Caco-2 (cell line): ENCODE measurements around the gene AMBRA1. TPM values are rescaled to one million over a fixed set of nuclear protein-coding genes. Genes with fewer than 3 reads are reported as not detected.

ENCODE experiments used
- BruUV-seq: library from RNA; stranded (reverse); fragments of 400-500 nt; replicated peaks from 2 replicates; lab custom pipeline; 2021; lab: Mats Ljungman, UMichigan
- CTCF ChIA-PET: fragments of 300-600 bp; sonication (Branson Sonifier 250); formaldehyde crosslinking; loops from one replicate; lab custom pipeline; 2022; ENCODE audit warnings: antibody characterized with exemption; lab: Charles Lee
- POLR2A ChIA-PET: fragments of 300-600 bp; sonication (Branson Sonifier 250); formaldehyde crosslinking; loops from one replicate; lab custom pipeline; 2022; ENCODE audit warnings: antibody characterized with exemption; lab: Charles Lee
- DNase-seq, 2 experiments: peaks; one replicate each; pipeline versions ENCODE4 v3.0.0 to v3.0.0-alpha.2; 2020 to 2022
- H3K27me3 ChIP-seq: replicated peaks from 2 replicates; pipeline ENCODE4 v1.6.0; 2011; ENCODE audit warnings: low read length; ENCODE audit not compliant: control insufficient read depth, insufficient read depth
- H3K36me3 ChIP-seq: 2 replicates; pipeline ENCODE4 v1.5.1; 2011; ENCODE audit warnings: low read length; ENCODE audit not compliant: control insufficient read depth, insufficient read depth
- H3K4me1 ChIP-seq: fragments of 250-450 bp; sonication (Bioruptor Pico); 2 replicates; pipeline ENCODE4 v1.5.1; 2020; ENCODE audit warnings: mild to moderate bottlenecking
- H3K4me3 ChIP-seq: 2 replicates; pipeline ENCODE4 v1.5.1; 2011; ENCODE audit warnings: low read depth, mild to moderate bottlenecking, control low read depth, low read length
- H3K9me3 ChIP-seq: fragments of 250-450 bp; sonication (Bioruptor Pico); 2 replicates; pipeline ENCODE4 v1.5.1; 2020; ENCODE audit warnings: mild to moderate bottlenecking, moderate library complexity
- H3K27ac Mint-ChIP-seq: one replicate; pipeline ENCODE4 v1.8.0; 2022; ENCODE audit warnings: mixed read lengths; ENCODE audit not compliant: unreplicated experiment
- H3K27me3 Mint-ChIP-seq: one replicate; pipeline ENCODE4 v1.8.0; 2022; ENCODE audit warnings: mixed read lengths; ENCODE audit not compliant: insufficient read depth, unreplicated experiment
- H3K36me3 Mint-ChIP-seq: one replicate; pipeline ENCODE4 v1.8.0; 2022; ENCODE audit warnings: mild to moderate bottlenecking, mixed read lengths; ENCODE audit not compliant: insufficient read depth, unreplicated experiment
- H3K4me1 Mint-ChIP-seq: one replicate; pipeline ENCODE4 v1.8.0; 2022; ENCODE audit warnings: low read depth, mixed read lengths; ENCODE audit not compliant: unreplicated experiment
- H3K4me3 Mint-ChIP-seq: one replicate; pipeline ENCODE4 v1.8.0; 2022; ENCODE audit warnings: mild to moderate bottlenecking, moderate library complexity, mixed read lengths; ENCODE audit not compliant: unreplicated experiment
- H3K9me3 Mint-ChIP-seq: one replicate; pipeline ENCODE4 v1.8.0; 2022; ENCODE audit warnings: mixed read lengths; ENCODE audit not compliant: unreplicated experiment
- CTCF ChIP-seq, 2 experiments: fragments of 200-600 bp in 1 of 2; IDR thresholded peaks; 1 replicate in 1 of 2; 2 replicates in 1 of 2; pipeline versions ENCODE4 v1.5.1 to v1.8.0; 2011 to 2022; ENCODE audit warnings: antibody characterized with exemption in 1 of 2, control low read depth in 1 of 2, inconsistent platforms in 1 of 2, low read depth in 1 of 2, low read length in 1 of 2, mild to moderate bottlenecking in 1 of 2, moderate library complexity in 1 of 2; ENCODE audit not compliant: insufficient read depth in 1 of 2, severe bottlenecking in 1 of 2, unreplicated experiment in 1 of 2
- intact Hi-C: fragments of 100-400 bp; cut with micrococcal nuclease; formaldehyde crosslinking; loops from one replicate; pipeline ENCODE4 v1.10.0; 2022; ENCODE audit not compliant: unreplicated experiment
- total RNA-seq: library from RNA; stranded (reverse); gene quantifications from 2 replicates; pipeline ENCODE4 v1.2.3, GENCODE V29; 2022

AMBRA1 gene
- total RNA-seq, 1 experiment from 2014 or later: 48.1 TPM

- Mint-ChIP-seq H3K4me1 (peaks cover 14% of the 10 kb centered on the region), H3K36me3 (peaks cover 7% of the 10 kb centered on the region), H3K9me3 (no peaks in the 10 kb centered on the region), H3K27ac (peak overlapping the region; percentile 58), H3K27me3 (no peaks in the 10 kb centered on the region), H3K4me3 (no peak overlapping the region)
- ChIA-PET CTCF (interaction anchor here (0.6 kb wide), 1 partner anchor 146 kb away, joined by 3 read pairs; no protein-coding TSS in a partner anchor), POLR2A (no interaction called here)
- Histone ChIP-seq H3K4me1 (peaks cover 25% of the 10 kb centered on the region), H3K9me3 (no peaks in the 10 kb centered on the region), H3K27me3 (no peaks in the 10 kb centered on the region), H3K36me3 (no peaks in the 10 kb centered on the region), H3K4me3 (no peak overlapping the region)
- no TSS peak for BruUV-seq
- peak; percentile 55 to 71 for DNase-seq
- intact Hi-C loops: no loop called here
- TF ChIP-seq CTCF (IDR thresholded peaks at IDR 0.05; ENCODE audit: insufficient read depth in 1 of 2, low read depth in 1 of 2, low read length in 1 of 2, severe bottlenecking in 1 of 2, unreplicated experiment in 1 of 2): no peak
Observed at GRCh38 chr11:46597155-46597554, 3.3 kb upstream of the AMBRA1 start.

GRCh38 chr11:46594785-46595184 is 962 bp upstream of the AMBRA1 start:
- H3K4me3 Mint-ChIP-seq: peak overlapping the region; percentile 96
- no TSS peak for BruUV-seq
- TF ChIP-seq CTCF (IDR thresholded peaks at IDR 0.05; ENCODE audit: insufficient read depth in 1 of 2, low read depth in 1 of 2, low read length in 1 of 2, severe bottlenecking in 1 of 2, unreplicated experiment in 1 of 2): no peak
- peaks cover 7% of the 10 kb centered on the region for H3K36me3 Mint-ChIP-seq
- H3K27me3 Mint-ChIP-seq: no peaks in the 10 kb centered on the region
- H3K4me1 ChIP-seq: peaks cover 42% of the 10 kb centered on the region
- H3K9me3 Mint-ChIP-seq: no peaks in the 10 kb centered on the region
- H3K36me3 ChIP-seq: no peaks in the 10 kb centered on the region
- intact Hi-C loops: loop anchor here (1.0 kb wide), 2 partner anchors 23 to 40 kb away; partner anchors contain the start of genes ATG13 and HARBI1
- H3K4me1 Mint-ChIP-seq: peaks cover 24% of the 10 kb centered on the region
- DNase-seq: no peak
- ChIA-PET POLR2A (interaction anchor here (2.2 kb wide), 1 partner anchor 40 kb away, joined by 11 read pairs; no protein-coding TSS in a partner anchor), CTCF (no interaction called here)
- H3K27ac Mint-ChIP-seq: no peak overlapping the region
- H3K27me3 ChIP-seq: no peaks in the 10 kb centered on the region
- H3K4me3 ChIP-seq: no peak overlapping the region
- H3K9me3 ChIP-seq: no peaks in the 10 kb centered on the region

- ChIA-PET CTCF (interaction anchor here (1.4 kb wide), 1 partner anchor 104 kb away, joined by 5 read pairs; no protein-coding TSS in a partner anchor), POLR2A (interaction anchor here (0.6 to 2.2 kb wide), 9 partner anchors 17 to 124 kb away, joined by 3 to 11 read pairs (median 5); partner anchors contain the start of genes ARHGAP1, ATG13, HARBI1 and ZNF408)
- intact Hi-C loops: loop anchor here (1.0 kb wide), 2 partner anchors 23 to 40 kb away; partner anchors contain the start of genes ATG13 and HARBI1
- no peaks in the 10 kb centered on the region for H3K27me3 Mint-ChIP-seq
- H3K9me3 Mint-ChIP-seq: no peaks in the 10 kb centered on the region
- no peaks in the 10 kb centered on the region for H3K36me3 ChIP-seq
- peaks cover 24% of the 10 kb centered on the region for H3K4me1 Mint-ChIP-seq
- H3K9me3 ChIP-seq: no peaks in the 10 kb centered on the region
- H3K36me3 Mint-ChIP-seq: peaks cover 7% of the 10 kb centered on the region
- no TSS peak for BruUV-seq
- no peak for TF ChIP-seq CTCF (IDR thresholded peaks at IDR 0.05; ENCODE audit: insufficient read depth in 1 of 2, low read depth in 1 of 2, low read length in 1 of 2, severe bottlenecking in 1 of 2, unreplicated experiment in 1 of 2)
- peak overlapping the region; percentile 91 for H3K27ac Mint-ChIP-seq
- H3K27me3 ChIP-seq: no peaks in the 10 kb centered on the region
- H3K4me3 ChIP-seq: peak overlapping the region; percentile 79
- DNase-seq: no peak
- peak overlapping the region; percentile 96 for H3K4me3 Mint-ChIP-seq
- peaks cover 42% of the 10 kb centered on the region for H3K4me1 ChIP-seq
Observed at GRCh38 chr11:46594374-46594700, 514 bp upstream of the AMBRA1 start.
